SK-N-MC (cell line): ENCODE data around the gene IQSEC3.
A peak's percentile ranks its signal among the peaks of the same experiment; 100 is the strongest.

ENCODE experiments used
- DNase-seq: peaks from one replicate; pipeline ENCODE4 v3.0.0-alpha.2; 2011; ENCODE audit warnings: low read depth, low spot score
- H3K27ac ChIP-seq: fragments of 200-600 bp; sonication (generic); 2 replicates; pipeline ENCODE4 v1.5.1; 2016; ENCODE audit warnings: mixed run types
- H3K36me3 ChIP-seq: fragments of 200-600 bp; sonication (generic); 2 replicates; pipeline ENCODE4 v1.6.1; 2017; ENCODE audit warnings: antibody characterized with exemption, low read length, mixed read lengths; ENCODE audit not compliant: insufficient read depth
- H3K4me3 ChIP-seq: fragments of 200-600 bp; sonication (generic); 2 replicates; pipeline ENCODE4 v1.5.1; 2016
- H3K9ac ChIP-seq: fragments of 200-600 bp; sonication (generic); 2 replicates; pipeline ENCODE4 v1.8.0; 2017; ENCODE audit warnings: mixed run types, mixed read lengths; ENCODE audit not compliant: insufficient read length
- H3K9me3 ChIP-seq: fragments of 200-600 bp; sonication (generic); 2 replicates; pipeline ENCODE4 v1.6.1; 2017; ENCODE audit warnings: low read depth, mild to moderate bottlenecking, antibody characterized with exemption, low read length, moderate library complexity, mixed read lengths
- EZH2 ChIP-seq: fragments of 200-600 bp; sonication (generic); IDR thresholded peaks from one replicate; pipeline ENCODE4 v1.6.1; 2017; ENCODE audit warnings: antibody characterized with exemption
- FOXP2 ChIP-seq: optimal IDR thresholded peaks from 2 replicates; pipeline ENCODE3; 2011; ENCODE audit warnings: mild to moderate bottlenecking, moderate library complexity; ENCODE audit not compliant: insufficient read depth; ENCODE audit errors: extremely low read length, control extremely low read depth
- POLR2AphosphoS5 ChIP-seq: IDR thresholded peaks from 2 replicates; pipeline ENCODE4 v1.6.1; 2012; ENCODE audit warnings: mild to moderate bottlenecking, low read depth, low read length, borderline replicate concordance

IQSEC3 gene

DNA sequence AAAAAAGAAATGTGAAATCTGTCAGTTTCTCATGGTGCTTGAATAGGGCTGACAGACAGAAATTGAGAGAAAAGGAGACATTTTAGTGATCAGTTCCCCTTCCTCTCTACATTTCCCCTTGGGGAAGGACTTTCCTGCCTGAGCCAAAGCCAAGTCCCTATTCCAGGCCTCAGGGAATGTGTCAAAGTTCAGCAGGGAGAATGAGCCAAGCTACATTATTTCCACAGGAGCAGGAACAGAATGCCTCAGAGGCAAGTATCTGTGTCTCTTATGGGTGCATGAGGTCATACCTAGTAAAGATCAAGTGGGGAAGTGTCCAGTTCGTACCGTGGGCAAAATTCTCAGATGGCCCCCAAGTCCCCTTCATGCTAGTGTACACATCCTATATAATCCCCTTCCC is 68.6 kb downstream of the IQSEC3 start:
- H3K27ac ChIP-seq, result no peak overlapping the region
- H3K9me3 ChIP-seq, result no peaks in the 10 kb centered on the region
- no peak overlapping the region for H3K4me3 ChIP-seq
- H3K9ac ChIP-seq, result no peak overlapping the region
- TF ChIP-seq FOXP2 (no peak), EZH2 (no peak), POLR2AphosphoS5 (no peak)
- H3K36me3 ChIP-seq, result no peaks in the 10 kb centered on the region
- no peak for DNase-seq

- Histone ChIP-seq H3K4me3 (no peak overlapping the region), H3K36me3 (no peaks in the 10 kb centered on the region), H3K27ac (no peak overlapping the region), H3K9me3 (no peaks in the 10 kb centered on the region), H3K9ac (no peak overlapping the region)
- TF ChIP-seq POLR2AphosphoS5 (no peak), EZH2 (no peak), FOXP2 (no peak)
- no peak for DNase-seq
Measured at GRCh38 chr12:138171-138897, 71.8 kb downstream of the IQSEC3 start.

DNA sequence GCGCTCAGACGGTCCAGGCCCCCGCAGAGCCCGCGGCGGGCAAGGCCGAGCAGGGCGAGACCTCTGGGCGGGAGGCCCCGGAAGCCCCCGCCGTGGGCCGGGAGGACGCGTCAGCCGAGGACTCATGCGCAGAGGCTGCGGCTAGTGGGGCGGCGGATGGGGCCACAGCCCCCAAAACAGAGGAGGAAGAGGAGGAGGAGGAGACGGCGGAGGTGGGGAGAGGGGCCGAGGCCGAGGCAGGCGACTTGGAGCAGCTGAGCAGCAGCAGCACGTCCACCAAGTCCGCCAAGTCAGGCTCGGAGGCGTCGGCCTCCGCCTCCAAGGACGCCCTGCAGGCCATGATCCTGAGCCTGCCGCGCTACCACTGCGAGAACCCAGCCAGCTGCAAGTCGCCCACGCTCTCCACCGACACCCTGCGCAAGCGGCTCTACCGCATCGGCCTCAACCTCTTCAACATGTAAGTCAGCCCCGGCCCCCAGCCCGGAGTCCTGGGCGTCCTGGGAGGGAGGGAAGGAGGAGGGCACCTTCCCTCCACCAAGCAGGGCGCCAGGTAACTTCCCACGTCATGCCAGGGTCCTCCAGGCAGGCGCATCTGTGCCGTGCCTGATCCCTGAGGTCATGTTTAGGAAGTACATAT is 72.4 kb downstream of the IQSEC3 start:
- no peaks in the 10 kb centered on the region for H3K9me3 ChIP-seq
- no peak for TF ChIP-seq POLR2AphosphoS5
- no peak for TF ChIP-seq EZH2
- no peak for TF ChIP-seq FOXP2
- no peaks in the 10 kb centered on the region for H3K36me3 ChIP-seq
- DNase-seq, result no peak
- no peak overlapping the region for H3K27ac ChIP-seq
- H3K9ac ChIP-seq, result no peak overlapping the region
- H3K4me3 ChIP-seq, result 0 out of 2 replicates have a peak overlapping the region, but pooled peaks have one; percentile 22

GRCh38 chr12:139585-139984 is 73.0 kb downstream of the IQSEC3 start:
- Histone ChIP-seq H3K36me3 (no peaks in the 10 kb centered on the region), H3K9me3 (no peaks in the 10 kb centered on the region), H3K9ac (no peak overlapping the region), H3K4me3 (0 out of 2 replicates have a peak overlapping the region, but pooled peaks have one; percentile 22), H3K27ac (no peak overlapping the region)
- TF ChIP-seq FOXP2 (no peak), POLR2AphosphoS5 (no peak), EZH2 (no peak)
- DNase-seq, result no peak

DNA sequence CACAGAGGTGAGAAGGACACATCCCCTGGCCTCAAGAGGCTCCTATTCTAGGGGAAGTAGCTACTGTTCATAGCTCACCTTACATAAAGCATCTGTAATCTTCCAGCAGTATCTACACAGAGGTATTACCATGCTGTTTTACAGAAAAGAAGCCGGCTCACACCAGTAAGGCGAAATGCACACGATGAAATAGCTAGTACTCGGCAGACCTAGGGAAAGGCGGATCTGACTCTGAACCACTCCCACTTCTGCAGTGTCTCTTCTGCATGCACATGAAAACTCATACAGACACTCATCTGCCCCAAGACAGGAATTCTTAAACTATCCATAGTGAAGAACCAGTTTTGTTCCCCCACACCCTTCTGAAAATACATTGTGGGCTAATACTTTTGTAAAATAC is 73.6 kb downstream of the IQSEC3 start:
- no peaks in the 10 kb centered on the region for H3K36me3 ChIP-seq
- no peak overlapping the region for H3K4me3 ChIP-seq
- no peak overlapping the region for H3K9ac ChIP-seq
- no peaks in the 10 kb centered on the region for H3K9me3 ChIP-seq
- H3K27ac ChIP-seq, result no peak overlapping the region
- no peak for TF ChIP-seq EZH2
- TF ChIP-seq POLR2AphosphoS5, result no peak
- TF ChIP-seq FOXP2, result no peak
- DNase-seq, result no peak

DNA sequence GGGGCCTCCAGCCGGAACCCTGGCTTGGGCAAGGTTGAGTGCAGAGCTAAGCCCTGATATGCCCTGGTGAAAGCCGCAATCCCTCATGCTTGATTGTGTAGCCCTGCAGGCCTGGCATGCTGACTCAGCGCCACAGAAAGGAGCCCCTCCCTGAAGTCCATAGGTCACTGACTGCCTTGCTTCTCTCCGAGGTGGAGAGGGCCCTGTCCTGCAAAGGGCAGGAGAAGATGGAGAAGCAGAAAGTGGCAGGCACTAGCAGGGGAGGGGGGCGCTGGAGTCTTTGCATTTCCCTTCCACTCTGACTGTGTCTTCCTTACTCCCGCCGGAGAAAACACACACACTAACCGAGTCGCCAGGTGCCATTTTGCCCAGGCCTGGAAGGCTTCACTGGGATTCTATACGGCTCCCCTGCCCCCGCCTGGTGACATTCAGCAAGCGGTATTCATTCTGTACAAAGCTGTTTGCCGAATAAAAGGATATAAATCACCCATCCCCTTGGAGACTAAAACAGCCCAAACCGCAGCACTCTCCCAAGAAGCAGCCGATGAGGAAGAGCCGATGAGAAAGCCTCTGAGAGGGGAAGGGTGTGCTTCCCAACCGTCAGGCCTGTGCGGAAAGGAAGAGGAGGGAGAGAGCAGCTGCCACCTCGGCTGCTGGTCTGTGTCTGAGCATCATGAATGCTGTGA is 77.5 kb downstream of the IQSEC3 start:
- DNase-seq, result no peak
- no peak for TF ChIP-seq POLR2AphosphoS5
- no peak for TF ChIP-seq FOXP2
- no peak for TF ChIP-seq EZH2
- Histone ChIP-seq H3K36me3 (no peaks in the 10 kb centered on the region), H3K9me3 (no peaks in the 10 kb centered on the region), H3K9ac (no peak overlapping the region), H3K4me3 (no peak overlapping the region), H3K27ac (no peak overlapping the region)

GRCh38 chr12:144650-145284 is 78.2 kb downstream of the IQSEC3 start:
- Histone ChIP-seq H3K27ac (no peak overlapping the region), H3K4me3 (no peak overlapping the region), H3K9ac (no peak overlapping the region), H3K9me3 (no peaks in the 10 kb centered on the region), H3K36me3 (no peaks in the 10 kb centered on the region)
- DNase-seq, result no peak
- no peak for TF ChIP-seq POLR2AphosphoS5
- TF ChIP-seq EZH2, result no peak
- no peak for TF ChIP-seq FOXP2

DNA sequence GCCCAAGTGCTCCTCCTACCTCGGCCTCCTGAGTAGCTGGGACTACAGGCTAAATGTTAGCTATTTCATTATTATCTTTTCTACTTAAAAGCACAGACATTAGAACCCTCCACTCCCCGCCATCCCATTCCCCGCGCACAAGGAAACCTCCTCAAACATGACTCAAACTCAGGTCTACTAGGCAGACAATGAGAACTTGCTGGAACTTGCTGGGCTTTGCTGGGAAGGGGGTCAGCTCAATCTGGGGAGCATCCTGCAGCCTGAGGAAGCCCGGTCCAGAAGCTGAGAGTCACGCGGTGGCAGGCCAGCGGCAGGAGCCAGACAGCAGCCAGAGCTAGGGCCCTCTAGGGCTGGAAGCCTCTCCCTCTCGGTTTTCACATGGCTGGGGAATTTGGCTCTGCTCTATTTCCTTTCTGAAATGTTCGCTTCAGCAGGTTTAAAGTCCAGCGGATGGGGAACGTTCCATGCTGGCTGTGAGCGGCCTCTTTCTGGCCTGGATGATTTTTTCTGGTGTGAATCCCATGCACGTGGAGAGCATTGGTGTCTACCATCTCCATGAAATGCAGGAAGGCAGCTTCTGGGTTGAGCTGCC is 78.9 kb downstream of the IQSEC3 start:
- Histone ChIP-seq H3K9ac (no peak overlapping the region), H3K4me3 (no peak overlapping the region), H3K9me3 (no peaks in the 10 kb centered on the region), H3K27ac (no peak overlapping the region), H3K36me3 (no peaks in the 10 kb centered on the region)
- no peak for TF ChIP-seq FOXP2
- TF ChIP-seq EZH2, result no peak
- TF ChIP-seq POLR2AphosphoS5, result no peak
- no peak for DNase-seq
